Measurements from ENCODE around the gene MAP1LC3B2.

- TF ChIP-seq POLR2AphosphoS5 (IDR thresholded peaks at IDR 0.05; ENCODE audit: low read depth) (no peak), REST (IDR thresholded peaks at IDR 0.05; ENCODE audit: insufficient replicate concordance, low read depth) (no peak)
Measured at GRCh38 chr12:116588390-116589028, 29.3 kb downstream of the MAP1LC3B2 start.
